ENCODE measurements around the gene CKAP2L. TPM values are rescaled to one million over a fixed set of nuclear protein-coding genes. Genes with fewer than 3 reads are reported as not detected.

The CKAP2L gene
- total RNA-seq, 1 experiment from 2014 or later, result 23.3 TPM

- WGBS (ENCODE audit: extremely low coverage, insufficient read length, low lambda C conversion rate), result no CpG with 5 or more reads among the region's 6 CpGs
- H3K4me1 Mint-ChIP-seq, result peaks cover 14 to 16% of the 10 kb centered on the region in 2 experiments
- Histone ChIP-seq H2BK15ac (ENCODE audit: low read depth, low read length) (no peak overlapping the region), H2AK5ac (ENCODE audit: insufficient read length, low read length) (no peak overlapping the region), H3K79me2 (ENCODE audit: insufficient read depth, low read length) (no peaks in the 10 kb centered on the region), H3K23me2 (ENCODE audit: insufficient read length, low read depth, low read length, poor library complexity, severe bottlenecking) (peaks cover 4% of the 10 kb centered on the region), H3K27me3 (ENCODE audit: insufficient read depth, low read length) (no peaks in the 10 kb centered on the region), H3K56ac (ENCODE audit: insufficient read length, low read depth, low read length) (no peak overlapping the region), H3K9me3 (ENCODE audit: control insufficient read depth, low read depth, low read length) (no peaks in the 10 kb centered on the region), H2BK12ac (ENCODE audit: insufficient read length, low read depth, low read length) (no peak overlapping the region), H4K91ac (ENCODE audit: insufficient read length, low read depth, low read length) (no peak overlapping the region), H3K23ac (ENCODE audit: insufficient read length, low read depth, low read length) (no peak overlapping the region), H4K8ac (replicated peaks; ENCODE audit: insufficient read length, low read depth, low read length) (no peak overlapping the region), H2BK5ac (ENCODE audit: insufficient read length, low read length) (no peak overlapping the region), H3T11ph (ENCODE audit: low read length) (no peak overlapping the region), H3K14ac (ENCODE audit: insufficient read depth, low read length) (no peak overlapping the region), H3K18ac (ENCODE audit: insufficient read length, low read depth, low read length) (no peak overlapping the region), H3K4ac (ENCODE audit: low read depth, low read length) (no peak overlapping the region), H2BK20ac (ENCODE audit: low read depth, low read length, poor library complexity, severe bottlenecking) (no peak overlapping the region), H3K79me1 (ENCODE audit: insufficient read depth, low read depth, low read length, poor library complexity, severe bottlenecking) (no peaks in the 10 kb centered on the region), H4K20me1 (ENCODE audit: control insufficient read depth, insufficient read depth, insufficient read length) (no peaks in the 10 kb centered on the region), H4K5ac (ENCODE audit: insufficient read length, low read depth, low read length) (no peak overlapping the region), H3K27ac (ENCODE audit: insufficient read length, low read depth, low read length) (no peak overlapping the region), H3K4me1 (ENCODE audit: insufficient read depth, low read length) (no peaks in the 10 kb centered on the region), H3K9ac (ENCODE audit: extremely low read depth, insufficient read length, low read length) (no peak overlapping the region), H3K4me2 (ENCODE audit: insufficient read depth, insufficient read length, low read length) (no peak overlapping the region), H2BK120ac (ENCODE audit: low read depth, low read length, poor library complexity, severe bottlenecking) (no peak overlapping the region), H2AFZ (ENCODE audit: low read length) (no peak overlapping the region)
- H3K4me3 Mint-ChIP-seq, result no peak overlapping the region
- H3K27me3 Mint-ChIP-seq (ENCODE audit: low read depth), result no peaks in the 10 kb centered on the region
- H3K36me3 Mint-ChIP-seq (ENCODE audit: insufficient read depth in 1 of 3, low read depth in 3 of 3), result peaks cover 0 to under 1% (median 0%) of the 10 kb centered on the region in 3 experiments; a peak in 2 of 7 replicates
- TF ChIP-seq CTCF (conservative IDR thresholded peaks at IDR 0.05), result no peak
- no peaks in the 10 kb centered on the region for H3K9me3 Mint-ChIP-seq
- H3K27ac Mint-ChIP-seq, result no peak overlapping the region
- DNase-seq, result no peak
These were observed 3.4 kb upstream of the CKAP2L start for GRCh38 chr2:112767693-112768330.
